IPS-NIHi11 (cell line): Measurements from ENCODE around the gene SAXO1.
"Not testable (repeated sequence)": the region's sequence is repeated elsewhere in the genome, so short reads cannot be mapped to it uniquely, and the experiment has no call there.

Source experiments
- DNase-seq: peaks from one replicate; pipeline ENCODE4 v3.0.0; 2012; ENCODE audit warnings: mixed read lengths, low spot score

Gene SAXO1

GRCh38 chr9:19033015-19033414 lies at the start of gene SAXO1:
Gene SAXO1, minus strand, starts transcription at chr9:19033209. Its CDS starts 301 bp downstream, at chr9:19032908.
- DNase-seq: no peak

- no peak for DNase-seq
Observed at GRCh38 chr9:19074836-19075235, 41.8 kb upstream of the SAXO1 start.

GRCh38 chr9:19074229-19074628 lies 41.2 kb upstream of the SAXO1 start:
- DNase-seq: no peak

GRCh38 chr9:19057033-19057432 lies 24.0 kb upstream of the SAXO1 start:
- DNase-seq: no peak

GRCh38 chr9:19050637-19051591 lies 17.9 kb upstream of the SAXO1 start:
- DNase-seq: no peak

GRCh38 chr9:19049917-19050636 lies 17.1 kb upstream of the SAXO1 start:
- DNase-seq: no peak

GRCh38 chr9:19048966-19049916 lies 16.2 kb upstream of the SAXO1 start, which contains the start of gene RRAGA:
Gene RRAGA, plus strand, starts transcription at chr9:19049427. Its CDS starts 233 bp downstream, at chr9:19049660.
- peak; percentile 95 for DNase-seq

- no peak for DNase-seq
Observed at GRCh38 chr9:19036611-19037010, 3.6 kb upstream of the SAXO1 start.

GRCh38 chr9:19032406-19032805 lies 603 bp downstream of the SAXO1 start:
- DNase-seq: no peak

- no peak for DNase-seq
Observed at GRCh38 chr9:19030899-19031298, 2.1 kb downstream of the SAXO1 start.

- peak; percentile 84 for DNase-seq
Observed at GRCh38 chr9:19028835-19029451, 4.1 kb downstream of the SAXO1 start.

- no peak for DNase-seq
Observed at GRCh38 chr9:19027825-19028224, 5.2 kb downstream of the SAXO1 start.

- DNase-seq: no peak
Observed at GRCh38 chr9:19026375-19026774, 6.6 kb downstream of the SAXO1 start.

- no peak for DNase-seq
Observed at GRCh38 chr9:19023078-19023477, 9.9 kb downstream of the SAXO1 start.

GRCh38 chr9:19022206-19022605 lies 10.8 kb downstream of the SAXO1 start:
- no peak for DNase-seq

GRCh38 chr9:19021649-19022048 lies 11.4 kb downstream of the SAXO1 start:
- DNase-seq: not testable (repeated sequence)

- no peak for DNase-seq
Observed at GRCh38 chr9:19020886-19021455, 12.0 kb downstream of the SAXO1 start.

- DNase-seq: no peak
Observed at GRCh38 chr9:19018201-19018600, 14.8 kb downstream of the SAXO1 start.

- DNase-seq: no peak
Observed at GRCh38 chr9:19009391-19009965, 23.5 kb downstream of the SAXO1 start.

- DNase-seq: no peak
Observed at GRCh38 chr9:19000133-19000532, 32.9 kb downstream of the SAXO1 start.
